Hepatocyte (in vitro differentiated cells): ENCODE results near the gene APRT. TPM values are rescaled to one million over a fixed set of nuclear protein-coding genes. Genes with fewer than 3 reads are reported as not detected.
A peak's percentile ranks its signal among the peaks of the same experiment; 100 is the strongest.
"Not testable (repeated sequence)": the region's sequence is repeated elsewhere in the genome, so short reads cannot be mapped to it uniquely, and the experiment has no call there.

Experiments used
- DNase-seq: peaks from one replicate; pipeline ENCODE4 v3.0.0-alpha.2; 2016; ENCODE audit warnings: low spot score
- H2AFZ ChIP-seq: fragments of 200-600 bp; sonication (generic); 2 replicates; pipeline ENCODE4 v1.6.0; 2016; ENCODE audit warnings: antibody characterized with exemption, mild to moderate bottlenecking
- H3K27ac ChIP-seq: fragments of 200-600 bp; sonication (generic); 2 replicates; pipeline ENCODE4 v1.5.1; 2016; ENCODE audit warnings: mild to moderate bottlenecking
- H3K27me3 ChIP-seq: fragments of 200-600 bp; sonication (generic); 2 replicates; pipeline ENCODE4 v1.6.1; 2016
- H3K36me3 ChIP-seq: fragments of 200-600 bp; sonication (generic); replicated peaks from 2 replicates; pipeline ENCODE4 v1.5.1; 2016; ENCODE audit warnings: low read depth; ENCODE audit not compliant: insufficient read depth
- H3K4me1 ChIP-seq: fragments of 200-600 bp; sonication (generic); 2 replicates; pipeline ENCODE4 v1.5.1; 2016; ENCODE audit warnings: mild to moderate bottlenecking, moderate library complexity; ENCODE audit not compliant: insufficient read depth
- H3K4me2 ChIP-seq: fragments of 200-600 bp; sonication (generic); 2 replicates; pipeline ENCODE4 v1.6.0; 2016
- H3K4me3 ChIP-seq: fragments of 200-600 bp; sonication (generic); 2 replicates; pipeline ENCODE4 v1.5.1; 2016; ENCODE audit warnings: mild to moderate bottlenecking
- H3K79me2 ChIP-seq: fragments of 200-600 bp; sonication (generic); 2 replicates; pipeline ENCODE4 v1.6.0; 2017; ENCODE audit warnings: mild to moderate bottlenecking
- H3K9me2 ChIP-seq: fragments of 200-600 bp; sonication (generic); replicated peaks from 2 replicates; pipeline ENCODE4 v1.6.0; 2017; ENCODE audit warnings: mild to moderate bottlenecking; ENCODE audit not compliant: insufficient read depth
- H3K9me3 ChIP-seq: fragments of 200-600 bp; sonication (generic); 2 replicates; pipeline ENCODE4 v1.5.1; 2016; ENCODE audit warnings: low read depth, mild to moderate bottlenecking
- H4K20me1 ChIP-seq: fragments of 200-600 bp; sonication (generic); 2 replicates; pipeline ENCODE4 v1.6.0; 2016; ENCODE audit warnings: mild to moderate bottlenecking; ENCODE audit not compliant: insufficient read depth, poor library complexity, severe bottlenecking
- EZH2 ChIP-seq: fragments of 200-600 bp; sonication (generic); IDR thresholded peaks from 2 replicates; pipeline ENCODE4 v1.6.1; 2016; ENCODE audit warnings: antibody characterized with exemption, mild to moderate bottlenecking, borderline replicate concordance
- EZH2phosphoT487 ChIP-seq: fragments of 200-600 bp; sonication (generic); IDR thresholded peaks from one replicate; pipeline ENCODE4 v1.6.1; 2018; ENCODE audit warnings: antibody characterized with exemption, mild to moderate bottlenecking, low read depth, moderate library complexity; ENCODE audit not compliant: unreplicated experiment, severe bottlenecking
- WGBS: methylation state at CpG from one replicate; pipeline ENCODE4 v1.1.6; 2016; ENCODE audit warnings: low lambda C conversion rate; ENCODE audit errors: missing lambda C conversion rate; 5-methylcytosine and 5-hydroxymethylcytosine counted together
- polyA plus RNA-seq: library from polyadenylated mRNA; unstranded; fragments of >200 nt; fragmentation: Nextera tagmentation; extraction: Ambion mirVana; gene quantifications from 2 replicates; pipeline ENCODE4 v1.2.1, GENCODE V29; 2016
- total RNA-seq: library from RNA; depleted of rRNA; stranded (reverse); fragments of >200 nt; gene quantifications from 2 replicates; pipeline ENCODE4 v1.2.3, GENCODE V29; 2014
- TF ChIP-seq, protein P1 (sequence below): fragments of 200-600 bp; sonication (generic); IDR thresholded peaks from 2 replicates; pipeline ENCODE4 v1.5.1; 2016; ENCODE audit warnings: antibody characterized with exemption, mild to moderate bottlenecking; ENCODE audit not compliant: poor library complexity

Gene APRT
- total and polyA plus RNA-seq, 2 experiments from 2014 or later, result 101 to 237 TPM

- no peak overlapping the region for H2AFZ ChIP-seq
- H3K4me2 ChIP-seq, result no peak overlapping the region
- TF ChIP-seq EZH2phosphoT487 (no peak), EZH2 (no peak)
- TF ChIP-seq, protein P1, sequence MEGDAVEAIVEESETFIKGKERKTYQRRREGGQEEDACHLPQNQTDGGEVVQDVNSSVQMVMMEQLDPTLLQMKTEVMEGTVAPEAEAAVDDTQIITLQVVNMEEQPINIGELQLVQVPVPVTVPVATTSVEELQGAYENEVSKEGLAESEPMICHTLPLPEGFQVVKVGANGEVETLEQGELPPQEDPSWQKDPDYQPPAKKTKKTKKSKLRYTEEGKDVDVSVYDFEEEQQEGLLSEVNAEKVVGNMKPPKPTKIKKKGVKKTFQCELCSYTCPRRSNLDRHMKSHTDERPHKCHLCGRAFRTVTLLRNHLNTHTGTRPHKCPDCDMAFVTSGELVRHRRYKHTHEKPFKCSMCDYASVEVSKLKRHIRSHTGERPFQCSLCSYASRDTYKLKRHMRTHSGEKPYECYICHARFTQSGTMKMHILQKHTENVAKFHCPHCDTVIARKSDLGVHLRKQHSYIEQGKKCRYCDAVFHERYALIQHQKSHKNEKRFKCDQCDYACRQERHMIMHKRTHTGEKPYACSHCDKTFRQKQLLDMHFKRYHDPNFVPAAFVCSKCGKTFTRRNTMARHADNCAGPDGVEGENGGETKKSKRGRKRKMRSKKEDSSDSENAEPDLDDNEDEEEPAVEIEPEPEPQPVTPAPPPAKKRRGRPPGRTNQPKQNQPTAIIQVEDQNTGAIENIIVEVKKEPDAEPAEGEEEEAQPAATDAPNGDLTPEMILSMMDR, result no peak
- DNase-seq, result no peak
- no peaks in the 10 kb centered on the region for H3K9me3 ChIP-seq
- H3K9me2 ChIP-seq, result no peaks in the 10 kb centered on the region
- no peak overlapping the region for H3K27ac ChIP-seq
- no peaks in the 10 kb centered on the region for H3K36me3 ChIP-seq
- no peaks in the 10 kb centered on the region for H3K4me1 ChIP-seq
- H3K79me2 ChIP-seq, result no peaks in the 10 kb centered on the region
- H3K4me3 ChIP-seq, result no peak overlapping the region
- H3K27me3 ChIP-seq, result no peaks in the 10 kb centered on the region
- H4K20me1 ChIP-seq, result no peaks in the 10 kb centered on the region
- WGBS, result 93% methylated on average over 7 of the region's 7 CpGs
These were observed 22.1 kb downstream of the APRT start for GRCh38 chr16:88789594-88789993.

DNA sequence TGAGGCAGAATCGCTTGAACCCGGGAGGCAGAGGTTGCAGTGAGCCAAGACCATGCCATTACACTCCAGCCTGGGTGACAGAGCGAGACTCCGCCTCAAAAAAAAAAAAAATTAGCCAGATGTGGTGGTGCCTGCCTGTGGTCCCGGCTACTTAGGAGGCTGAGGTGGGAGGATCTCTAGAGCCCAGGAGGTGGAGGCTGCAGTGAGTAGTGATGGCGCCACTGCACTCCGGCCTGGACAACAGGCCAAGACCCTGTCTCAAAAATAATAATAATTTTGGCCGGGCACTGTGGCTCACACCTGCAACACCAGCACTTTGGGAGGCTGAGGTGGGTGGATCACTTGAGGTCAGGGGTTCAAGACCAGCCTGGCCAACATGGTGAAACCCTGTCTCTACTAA is 23.0 kb downstream of the APRT start:
- H4K20me1 ChIP-seq, H2AFZ ChIP-seq, H3K4me3 ChIP-seq, H3K36me3 ChIP-seq, H3K27ac ChIP-seq, H3K27me3 ChIP-seq, DNase-seq, H3K4me2 ChIP-seq, H3K9me3 ChIP-seq, H3K9me2 ChIP-seq, H3K79me2 ChIP-seq, H3K4me1 ChIP-seq: not testable (repeated sequence)
- 95% methylated on average over 8 of the region's 8 CpGs for WGBS

DNA sequence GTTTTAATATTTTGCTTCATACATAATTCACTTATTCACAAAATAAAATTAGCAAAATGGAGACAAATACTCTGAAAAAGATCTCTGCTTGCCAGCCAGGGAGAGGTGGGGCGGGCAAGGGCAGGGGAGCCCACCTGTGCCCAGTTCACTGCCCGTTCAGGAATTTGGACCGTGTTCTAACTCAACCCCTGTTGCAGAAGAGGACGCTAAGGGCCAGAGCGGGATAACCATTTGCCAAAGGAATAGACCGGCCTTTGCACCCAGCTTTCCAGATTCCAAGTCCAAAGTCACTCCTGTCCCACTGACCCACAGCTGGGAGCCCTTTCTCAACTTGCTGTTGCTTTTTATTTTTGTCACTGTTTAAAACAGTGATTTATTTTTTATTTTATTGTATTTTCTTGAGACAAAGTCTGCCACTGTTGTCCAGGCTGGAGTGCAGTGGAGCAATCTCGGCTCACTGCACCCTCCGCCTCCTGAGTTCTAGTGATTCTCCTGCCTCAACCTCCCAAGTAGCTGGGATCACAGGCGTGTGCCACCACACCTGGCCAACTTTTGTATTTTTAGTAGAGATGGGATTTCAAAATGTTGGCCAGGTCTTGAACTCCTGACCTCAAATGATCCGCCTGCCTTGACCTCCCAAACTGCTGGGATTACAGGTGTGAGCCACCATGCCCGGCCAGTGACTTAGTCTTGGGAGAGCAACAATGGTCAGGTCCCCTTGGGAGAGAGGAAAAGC is 24.0 kb downstream of the APRT start:
- H3K9me3 ChIP-seq, result no peaks in the 10 kb centered on the region
- H3K4me3 ChIP-seq, result no peak overlapping the region
- no peak overlapping the region for H2AFZ ChIP-seq
- H3K27me3 ChIP-seq, result no peaks in the 10 kb centered on the region
- peaks cover 11% of the 10 kb centered on the region for H3K4me1 ChIP-seq
- H3K4me2 ChIP-seq, result no peak overlapping the region
- H3K36me3 ChIP-seq, result no peaks in the 10 kb centered on the region
- no peak overlapping the region for H3K27ac ChIP-seq
- 88% methylated on average over 11 of the region's 11 CpGs for WGBS
- no peaks in the 10 kb centered on the region for H3K9me2 ChIP-seq
- peaks cover 15% of the 10 kb centered on the region for H3K79me2 ChIP-seq
- no peak for TF ChIP-seq EZH2
- TF ChIP-seq, protein P1, result no peak
- TF ChIP-seq EZH2phosphoT487, result no peak
- DNase-seq, result no peak
- H4K20me1 ChIP-seq, result peaks cover 8% of the 10 kb centered on the region

DNA sequence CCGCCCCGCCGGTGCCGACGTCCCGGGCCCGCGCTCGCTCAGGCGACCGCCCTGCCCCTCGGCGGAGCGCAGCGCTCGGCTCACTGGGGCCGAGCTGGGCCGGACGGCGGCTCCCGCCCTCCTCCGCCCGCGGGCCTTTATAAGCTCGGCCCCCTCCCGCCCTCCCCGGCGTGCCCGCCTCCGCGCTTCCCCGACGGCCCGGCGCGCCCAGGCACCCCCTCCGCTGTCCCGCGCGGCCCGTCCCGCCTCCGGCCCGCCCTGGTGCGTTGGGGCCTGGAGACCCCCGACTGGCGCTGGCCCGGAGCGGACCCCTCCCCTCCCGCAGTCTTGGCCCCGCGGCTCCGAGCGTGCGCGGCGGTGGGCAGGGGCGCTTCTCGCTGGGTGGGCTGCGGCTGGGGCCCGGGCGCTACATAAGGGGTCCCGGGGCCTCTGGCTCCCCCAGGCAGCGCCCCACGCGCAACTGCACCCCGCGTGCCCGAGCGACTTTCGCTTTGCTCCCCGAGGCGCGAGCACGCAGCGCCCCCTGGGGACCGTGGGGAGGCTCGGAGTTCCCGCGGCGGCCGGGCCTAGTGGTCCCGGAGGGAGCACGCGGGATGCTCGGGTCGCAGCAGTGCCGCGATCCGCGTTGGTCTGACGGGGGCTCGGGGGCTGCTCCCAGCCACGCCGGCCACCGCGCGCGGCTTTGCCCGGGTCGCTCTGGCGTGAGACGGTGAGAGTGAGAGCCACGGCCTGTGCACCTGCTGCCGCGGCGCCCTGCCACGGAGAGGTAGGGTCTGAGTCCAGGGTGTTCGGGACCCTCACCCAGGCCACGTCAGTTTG is 26.4 kb downstream of the APRT start, which contains the start of gene PIEZO1:
TSS of gene PIEZO1 (minus strand) at position 115 of the 819 bp plus-strand sequence. CDS start 256 bp downstream, outside the sequence.
- H3K27ac ChIP-seq, result peak within 1 kb of the TSS; percentile 73
- peaks cover 39% of the 10 kb centered on the region for H3K79me2 ChIP-seq
- peak within 1 kb of the TSS; percentile 93 for H3K4me3 ChIP-seq
- no peaks in the 10 kb centered on the region for H3K9me2 ChIP-seq
- TF ChIP-seq EZH2phosphoT487 (no peak), EZH2 (no peak)
- TF ChIP-seq, protein P1, result peak; percentile 93
- H4K20me1 ChIP-seq, result peaks cover 11% of the 10 kb centered on the region
- no peaks in the 10 kb centered on the region for H3K27me3 ChIP-seq
- DNase-seq, result peak; percentile 88
- H3K36me3 ChIP-seq, result no peaks in the 10 kb centered on the region
- peak within 1 kb of the TSS; percentile 66 for H2AFZ ChIP-seq
- H3K9me3 ChIP-seq, result no peaks in the 10 kb centered on the region
- WGBS, result 12% methylated on average over 66 of the region's 110 CpGs
- peak within 1 kb of the TSS; percentile 87 for H3K4me2 ChIP-seq
- peaks cover 32% of the 10 kb centered on the region for H3K4me1 ChIP-seq
